CD4-positive, alpha-beta T cell treated with Interleukin-21 for 1 hour (primary cell): ENCODE results near the gene KDSR.

Source experiments
- DNase-seq: peaks from one replicate; pipeline ENCODE4 v3.0.0-alpha.2; 2020

KDSR gene

GRCh38 chr18:63319383-63320122, 47.5 kb downstream of the KDSR start, which contains the start of gene BCL2:
BCL2 (minus strand) TSS chr18:63319769.
- no peak for DNase-seq

GRCh38 chr18:63318889-63319382, 48.1 kb downstream of the KDSR start:
- DNase-seq: no peak

- peak; percentile 89 for DNase-seq
These were observed 48.8 kb downstream of the KDSR start for GRCh38 chr18:63317982-63318888.

- DNase-seq: no peak
These were observed 49.5 kb downstream of the KDSR start for GRCh38 chr18:63317556-63317946.

GRCh38 chr18:63316612-63317555, 50.1 kb downstream of the KDSR start:
- no peak for DNase-seq

- DNase-seq: no peak
These were observed 51.1 kb downstream of the KDSR start for GRCh38 chr18:63315876-63316275.

- no peak for DNase-seq
These were observed 51.8 kb downstream of the KDSR start for GRCh38 chr18:63315131-63315662.

- no peak for DNase-seq
These were observed 52.8 kb downstream of the KDSR start for GRCh38 chr18:63314062-63314790.

- DNase-seq: no peak
These were observed 53.5 kb downstream of the KDSR start for GRCh38 chr18:63313396-63313917.

GRCh38 chr18:63312737-63313395, 54.1 kb downstream of the KDSR start:
- no peak for DNase-seq

- no peak for DNase-seq
These were observed 55.0 kb downstream of the KDSR start for GRCh38 chr18:63312019-63312409.

- no peak for DNase-seq
These were observed 55.6 kb downstream of the KDSR start for GRCh38 chr18:63311118-63312018.

- peak; percentile 42 for DNase-seq
These were observed 57.6 kb downstream of the KDSR start for GRCh38 chr18:63309422-63309821.

- DNase-seq: no peak
These were observed 59.3 kb downstream of the KDSR start for GRCh38 chr18:63307551-63308200.

- DNase-seq: no peak
These were observed 60.0 kb downstream of the KDSR start for GRCh38 chr18:63306819-63307550.

- DNase-seq: no peak
These were observed 60.8 kb downstream of the KDSR start for GRCh38 chr18:63306249-63306648.

GRCh38 chr18:63303547-63303946, 63.5 kb downstream of the KDSR start:
- no peak for DNase-seq

GRCh38 chr18:63302636-63303405, 64.2 kb downstream of the KDSR start:
- no peak for DNase-seq
